Activated CD4-positive, alpha-beta memory T cell treated with anti-CD3 and anti-CD28 coated beads for 36 hours (primary cell): Measurements from ENCODE around the gene NSUN2. TPM values are rescaled to one million over a fixed set of nuclear protein-coding genes. Genes with fewer than 3 reads are reported as not detected.

Experiments used
- CTCF ChIA-PET: fragments of 350-600 bp; sonication (Branson Sonifier 250); formaldehyde crosslinking; loops from one replicate; lab custom pipeline; 2021; ENCODE audit warnings: antibody characterized with exemption, inconsistent platforms; lab: Charles Lee
- POLR2A ChIA-PET: fragments of 350-600 bp; sonication (Branson Sonifier 250); formaldehyde crosslinking; loops from one replicate; lab custom pipeline; 2021; ENCODE audit warnings: antibody characterized with exemption; lab: Charles Lee
- DNase-seq: peaks from one replicate; pipeline ENCODE4 v3.0.0-alpha.2; 2020
- H3K27ac Mint-ChIP-seq: one replicate; pipeline ENCODE4 v1.8.0; 2021; ENCODE audit warnings: mixed read lengths
- H3K27me3 Mint-ChIP-seq: one replicate; pipeline ENCODE4 v1.8.0; 2021; ENCODE audit warnings: mixed read lengths
- H3K36me3 Mint-ChIP-seq: one replicate; pipeline ENCODE4 v1.8.0; 2021; ENCODE audit warnings: mixed read lengths
- H3K4me1 Mint-ChIP-seq: one replicate; pipeline ENCODE4 v1.8.0; 2021; ENCODE audit warnings: low read depth, mixed read lengths
- H3K4me3 Mint-ChIP-seq: one replicate; pipeline ENCODE4 v1.8.0; 2021; ENCODE audit warnings: mild to moderate bottlenecking, mixed read lengths
- H3K9me3 Mint-ChIP-seq: one replicate; pipeline ENCODE4 v1.8.0; 2021; ENCODE audit warnings: mixed read lengths
- intact Hi-C: fragments of 100-400 bp; cut with micrococcal nuclease; formaldehyde crosslinking; loops from one replicate; pipeline ENCODE4 v1.15.1; 2023
- total RNA-seq, 2 experiments: library from RNA; stranded (reverse); gene quantifications; one replicate each; pipeline ENCODE4 v1.2.3, GENCODE V29; 2021

Gene NSUN2
- total RNA-seq, 2 experiments from 2014 or later: 78.5 to 86.7 TPM

- H3K27ac Mint-ChIP-seq: no peak overlapping the region
- ChIA-PET CTCF (no interaction called here), POLR2A (no interaction called here)
- H3K36me3 Mint-ChIP-seq: no peaks in the 10 kb centered on the region
- no peak for DNase-seq
- no peaks in the 10 kb centered on the region for H3K9me3 Mint-ChIP-seq
- H3K4me3 Mint-ChIP-seq: no peak overlapping the region
- peaks cover 39% of the 10 kb centered on the region for H3K27me3 Mint-ChIP-seq
- no peaks in the 10 kb centered on the region for H3K4me1 Mint-ChIP-seq
- intact Hi-C loops: no loop called here
Observed at GRCh38 chr5:6585939-6586646, 46.8 kb downstream of the NSUN2 start.

GRCh38 chr5:6585168-6585567 is 47.7 kb downstream of the NSUN2 start:
- ChIA-PET POLR2A (no interaction called here), CTCF (no interaction called here)

DNA sequence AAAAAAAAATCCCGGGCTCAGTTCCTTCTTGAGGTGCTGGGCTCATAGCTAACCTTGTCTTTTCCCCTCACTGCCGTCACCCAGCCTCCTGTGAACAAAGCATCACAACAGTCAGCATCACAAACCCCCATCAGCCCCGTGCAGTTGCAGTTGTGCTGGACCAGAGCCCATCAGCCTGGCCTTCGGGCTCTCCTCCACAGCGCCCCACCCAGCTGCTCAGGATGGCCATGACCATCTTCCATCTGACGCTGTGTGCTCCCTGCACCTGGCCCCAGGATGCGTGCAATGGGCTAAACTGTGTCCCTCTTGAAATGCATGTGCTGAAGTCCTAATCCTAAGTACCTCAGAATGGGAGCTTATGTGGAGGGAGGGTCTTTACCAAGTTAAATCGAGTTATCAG is 48.1 kb downstream of the NSUN2 start:
- Mint-ChIP-seq H3K4me3 (no peak overlapping the region), H3K27me3 (peaks cover 47% of the 10 kb centered on the region), H3K4me1 (no peaks in the 10 kb centered on the region), H3K27ac (no peak overlapping the region), H3K9me3 (no peaks in the 10 kb centered on the region), H3K36me3 (no peaks in the 10 kb centered on the region)
- intact Hi-C loops: no loop called here
- POLR2A ChIA-PET: no interaction called here
- CTCF ChIA-PET: no interaction called here
- DNase-seq: no peak

More at GRCh38 chr5:6585168-6585567, 47.7 kb downstream of the NSUN2 start:
- intact Hi-C loops: no loop called here
- H3K4me3 Mint-ChIP-seq: no peak overlapping the region
- peaks cover 44% of the 10 kb centered on the region for H3K27me3 Mint-ChIP-seq
- H3K36me3 Mint-ChIP-seq: no peaks in the 10 kb centered on the region
- H3K9me3 Mint-ChIP-seq: no peaks in the 10 kb centered on the region
- DNase-seq: no peak
- H3K4me1 Mint-ChIP-seq: no peaks in the 10 kb centered on the region
- H3K27ac Mint-ChIP-seq: no peak overlapping the region

DNA sequence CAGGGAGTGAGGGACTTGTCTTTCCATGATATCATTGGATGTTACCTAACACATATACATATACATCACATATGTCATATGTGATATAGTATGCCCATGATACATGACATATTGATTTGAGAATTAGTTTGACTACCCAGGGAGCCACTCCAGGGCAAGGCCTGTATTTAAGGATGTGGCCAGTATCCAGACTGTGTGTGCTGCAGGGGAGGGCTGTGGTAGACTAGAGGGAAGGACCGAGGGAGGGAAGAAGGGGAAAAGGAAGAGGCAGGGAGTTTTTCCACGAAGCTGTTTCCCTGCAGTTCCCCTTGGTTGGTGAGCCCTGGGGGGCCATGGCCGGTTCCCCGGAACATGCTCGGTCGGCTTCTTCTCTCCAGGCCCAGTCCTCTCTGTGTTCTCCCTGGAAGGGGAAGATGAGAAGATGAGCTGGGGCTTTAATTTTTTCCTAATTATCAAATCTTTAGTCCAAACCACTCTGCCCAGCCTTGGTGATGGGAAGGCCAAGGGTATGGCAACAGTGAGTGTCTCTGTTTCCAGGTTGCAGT is 48.7 kb downstream of the NSUN2 start:
- DNase-seq: no peak
- H3K9me3 Mint-ChIP-seq: no peaks in the 10 kb centered on the region
- H3K4me3 Mint-ChIP-seq: no peak overlapping the region
- peaks cover 47% of the 10 kb centered on the region for H3K27me3 Mint-ChIP-seq
- H3K27ac Mint-ChIP-seq: no peak overlapping the region
- CTCF ChIA-PET: interaction anchor here (1.0 kb wide), 1 partner anchor 698 kb away, joined by 3 read pairs; no protein-coding TSS in a partner anchor
- intact Hi-C loops: no loop called here
- no peaks in the 10 kb centered on the region for H3K4me1 Mint-ChIP-seq
- POLR2A ChIA-PET: no interaction called here
- H3K36me3 Mint-ChIP-seq: no peaks in the 10 kb centered on the region

- Mint-ChIP-seq H3K4me3 (no peak overlapping the region), H3K4me1 (no peaks in the 10 kb centered on the region), H3K27me3 (peaks cover 55% of the 10 kb centered on the region), H3K9me3 (no peaks in the 10 kb centered on the region), H3K27ac (no peak overlapping the region), H3K36me3 (no peaks in the 10 kb centered on the region)
- CTCF ChIA-PET: interaction anchor here (1.0 kb wide), 1 partner anchor 697 kb away, joined by 3 read pairs; no protein-coding TSS in a partner anchor
- DNase-seq: peak; percentile 32
- POLR2A ChIA-PET: no interaction called here
- intact Hi-C loops: no loop called here
Observed at GRCh38 chr5:6583049-6583880, 49.6 kb downstream of the NSUN2 start.

DNA sequence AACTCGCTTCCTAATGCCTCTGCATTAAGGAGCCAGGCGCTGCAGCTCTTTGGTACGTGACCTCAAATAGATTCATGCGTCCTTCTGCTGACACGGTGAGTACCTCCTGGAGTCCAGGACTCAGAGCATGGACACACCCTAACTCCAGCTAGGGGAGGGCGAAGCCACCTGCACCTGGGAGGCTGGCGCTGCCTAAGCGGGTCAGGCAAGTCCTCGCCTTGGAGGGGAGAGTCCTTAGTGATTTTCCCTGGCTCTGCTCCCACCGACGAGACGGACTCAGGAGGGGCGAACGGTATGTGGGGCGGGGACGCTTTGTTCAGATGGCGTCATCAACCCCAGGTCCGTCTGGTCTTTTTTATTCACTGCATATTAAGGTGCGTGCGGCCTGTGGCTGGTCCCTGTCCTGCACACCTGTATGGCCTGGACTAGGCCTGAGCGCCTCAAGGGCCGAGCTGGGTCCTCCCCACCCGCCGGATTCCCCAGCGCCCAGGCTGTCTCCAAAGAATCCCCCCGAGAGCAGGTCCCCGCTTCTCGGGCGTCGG is 50.3 kb downstream of the NSUN2 start:
- peaks cover 55% of the 10 kb centered on the region for H3K27me3 Mint-ChIP-seq
- CTCF ChIA-PET: no interaction called here

DNA sequence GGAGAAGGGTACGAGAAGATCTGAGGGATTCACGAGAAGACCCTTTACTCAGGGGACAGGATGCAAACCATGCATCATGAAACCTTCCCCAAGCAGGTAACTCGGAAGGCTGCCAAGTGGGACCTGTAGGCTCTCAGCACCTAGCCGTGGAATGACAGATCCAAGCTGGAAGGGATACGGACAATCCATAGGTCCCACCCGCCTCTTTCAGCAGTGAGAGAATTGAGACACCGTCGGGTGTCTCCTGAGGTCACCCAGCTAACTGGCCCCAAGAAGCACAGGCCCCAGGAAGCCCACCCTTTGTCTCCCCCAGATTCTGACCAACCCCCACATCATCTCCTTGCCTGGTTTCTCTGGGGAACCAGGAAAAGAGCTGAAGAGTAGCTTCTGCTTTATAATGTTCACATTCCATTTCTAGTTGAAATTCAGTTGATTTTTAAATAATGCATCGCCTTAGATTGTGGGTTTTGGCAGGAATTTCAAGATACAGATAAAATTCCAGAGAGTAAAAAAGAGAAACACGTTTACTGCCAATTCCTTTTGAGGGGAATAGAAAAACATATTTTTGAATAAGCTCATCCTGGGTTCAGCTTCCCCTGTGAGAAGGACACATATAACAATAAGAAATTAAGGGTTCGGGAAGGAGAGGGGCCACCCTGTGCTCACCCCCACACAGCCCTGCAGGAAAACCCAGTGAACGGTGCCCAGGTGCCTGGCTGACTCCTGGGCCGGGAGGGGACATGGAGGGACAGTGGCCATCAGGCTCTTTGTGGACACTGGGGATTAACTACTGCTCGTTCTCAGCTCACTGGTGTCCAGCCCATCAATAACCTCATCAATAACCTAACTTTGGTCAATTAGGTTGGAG is 51.1 kb downstream of the NSUN2 start:
- no peaks in the 10 kb centered on the region for H3K9me3 Mint-ChIP-seq
- POLR2A ChIA-PET: no interaction called here
- H3K4me3 Mint-ChIP-seq: no peak overlapping the region
- peaks cover 55% of the 10 kb centered on the region for H3K27me3 Mint-ChIP-seq
- intact Hi-C loops: no loop called here
- no peak for DNase-seq
- CTCF ChIA-PET: no interaction called here
- no peaks in the 10 kb centered on the region for H3K4me1 Mint-ChIP-seq
- H3K27ac Mint-ChIP-seq: no peak overlapping the region
- H3K36me3 Mint-ChIP-seq: no peaks in the 10 kb centered on the region

More for the DNA sequence above, 50.3 kb downstream of the NSUN2 start:
- Mint-ChIP-seq H3K4me3 (no peak overlapping the region), H3K27ac (no peak overlapping the region), H3K4me1 (no peaks in the 10 kb centered on the region), H3K36me3 (no peaks in the 10 kb centered on the region), H3K9me3 (no peaks in the 10 kb centered on the region)
- intact Hi-C loops: no loop called here
- DNase-seq: no peak
- POLR2A ChIA-PET: no interaction called here

- H3K27ac Mint-ChIP-seq: no peak overlapping the region
- CTCF ChIA-PET: no interaction called here
Observed at GRCh38 chr5:6581090-6581489, 51.8 kb downstream of the NSUN2 start.

DNA sequence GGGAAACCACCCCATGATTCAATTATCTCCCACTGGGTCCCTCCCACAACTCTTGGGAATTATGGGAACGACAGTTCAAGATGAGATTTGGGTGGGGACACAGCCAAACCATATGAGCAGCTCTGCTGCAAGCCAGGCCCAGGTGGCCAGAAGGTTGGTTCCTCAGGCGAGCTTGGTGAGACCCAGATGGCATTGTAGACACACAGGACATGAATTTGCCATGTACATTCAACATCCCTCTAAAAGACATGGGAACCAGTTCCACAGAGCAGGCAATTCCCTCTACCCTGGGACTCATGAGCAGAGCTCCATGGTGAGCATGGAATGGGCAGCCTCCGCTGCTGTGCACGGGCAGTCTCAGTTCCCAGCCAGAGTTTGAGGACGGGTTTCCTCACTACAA is 53.3 kb downstream of the NSUN2 start:
- no peak for DNase-seq
- Mint-ChIP-seq H3K27ac (no peak overlapping the region), H3K27me3 (peaks cover 44% of the 10 kb centered on the region), H3K9me3 (no peaks in the 10 kb centered on the region), H3K4me3 (no peak overlapping the region), H3K4me1 (no peaks in the 10 kb centered on the region), H3K36me3 (no peaks in the 10 kb centered on the region)
- CTCF ChIA-PET: no interaction called here
- intact Hi-C loops: loop anchor here (5.0 kb wide), 1 partner anchor 1087 kb away; no protein-coding TSS in a partner anchor
- POLR2A ChIA-PET: no interaction called here

More at GRCh38 chr5:6581090-6581489, 51.8 kb downstream of the NSUN2 start:
- no peak for DNase-seq
- H3K27me3 Mint-ChIP-seq: peaks cover 52% of the 10 kb centered on the region
- intact Hi-C loops: no loop called here
- no peak overlapping the region for H3K4me3 Mint-ChIP-seq
- POLR2A ChIA-PET: no interaction called here
- no peaks in the 10 kb centered on the region for H3K4me1 Mint-ChIP-seq
- no peaks in the 10 kb centered on the region for H3K9me3 Mint-ChIP-seq
- H3K36me3 Mint-ChIP-seq: no peaks in the 10 kb centered on the region

DNA sequence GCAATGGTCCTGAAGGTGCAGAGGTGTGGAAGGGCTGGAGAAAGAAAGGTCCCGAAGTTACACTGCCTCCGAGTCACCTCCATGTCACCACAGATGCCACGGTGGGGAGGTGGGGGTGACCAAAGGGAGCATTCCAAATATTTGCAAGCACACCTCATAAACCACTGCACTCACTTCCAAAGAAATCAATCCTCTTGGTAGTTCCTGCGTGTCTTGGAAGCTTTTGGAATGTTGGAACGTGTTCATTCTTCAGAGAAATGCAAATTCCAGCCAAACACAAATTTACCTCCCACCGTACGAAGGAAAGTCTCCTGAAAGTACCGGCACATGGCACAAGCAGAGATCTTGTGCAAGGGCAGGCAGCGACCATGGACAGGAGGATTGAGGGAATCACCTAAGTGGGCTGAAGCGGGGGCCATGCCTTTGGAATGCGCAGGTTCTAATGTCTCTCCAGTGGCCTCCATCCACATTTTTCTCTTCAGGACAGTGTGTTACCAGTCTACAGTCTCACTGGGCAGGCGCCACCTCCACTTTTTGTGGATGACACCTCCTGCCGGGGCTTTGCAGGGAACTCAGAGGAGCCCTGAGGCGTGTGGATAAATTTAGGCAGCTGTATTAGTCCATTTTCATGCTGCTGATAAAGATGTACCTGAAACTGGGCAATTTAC is 54.0 kb downstream of the NSUN2 start:
- H3K9me3 Mint-ChIP-seq: no peaks in the 10 kb centered on the region
- H3K36me3 Mint-ChIP-seq: no peaks in the 10 kb centered on the region
- intact Hi-C loops: loop anchor here (5.0 kb wide), 1 partner anchor 1087 kb away; no protein-coding TSS in a partner anchor
- H3K27ac Mint-ChIP-seq: no peak overlapping the region
- H3K4me3 Mint-ChIP-seq: no peak overlapping the region
- CTCF ChIA-PET: no interaction called here
- POLR2A ChIA-PET: no interaction called here
- H3K4me1 Mint-ChIP-seq: no peaks in the 10 kb centered on the region
- peaks cover 38% of the 10 kb centered on the region for H3K27me3 Mint-ChIP-seq
- DNase-seq: no peak
